ENCODE results near the gene MIF4GD. TPM values are rescaled to one million over a fixed set of nuclear protein-coding genes. Genes with fewer than 3 reads are reported as not detected.

The MIF4GD gene
- total and polyA plus RNA-seq, 2 of the 4 experiments (the other 2 are of a cell fraction): 4.1 to 6.9 TPM

GRCh38 chr17:75250009-75250471 is 21.0 kb downstream of the MIF4GD start:
- no peak overlapping the region for H2AK5ac ChIP-seq (ENCODE audit: low read depth, low read length)
- peaks cover 14% of the 10 kb centered on the region for H3K36me3 ChIP-seq (ENCODE audit: control insufficient read depth, insufficient read depth, low read length)
- peaks cover 3% of the 10 kb centered on the region; the same call in 1 of the 2 replicates for H3K4me1 ChIP-seq (ENCODE audit: control insufficient read depth, insufficient read depth, low read length)
- no peak overlapping the region for H2BK20ac ChIP-seq (ENCODE audit: low read depth, low read length)
- H3K4ac ChIP-seq (ENCODE audit: low read depth, low read length): no peak overlapping the region
- DNase-seq (peak; percentile 18), ATAC-seq (ENCODE audit: low read depth) (peak; percentile 46)
- peaks cover 34% of the 10 kb centered on the region for H4K20me1 ChIP-seq (ENCODE audit: insufficient read depth, low read length)
- no peak overlapping the region for H3K14ac ChIP-seq (replicated peaks; ENCODE audit: low read depth, low read length)
- H2BK15ac ChIP-seq (ENCODE audit: low read depth, low read length): no peak overlapping the region
- no peak overlapping the region for H3K4me2 ChIP-seq (ENCODE audit: low read depth, low read length)
- in situ Hi-C loops (cut with MboI; ENCODE audit: low sequenced_read_pairs): no loop called here
- no peaks in the 10 kb centered on the region for H3K27me3 ChIP-seq (ENCODE audit: control insufficient read depth, insufficient read depth, low read length)
- BruUV-seq (replicated peaks): no TSS peak
- whole genome bisulfite sequencing, 2 experiments (ENCODE audit: extremely low coverage in 2 of 2, insufficient read length in 1 of 2): no CpG with 5 or more reads among the region's 11 CpGs
- H3K56ac ChIP-seq (ENCODE audit: extremely low read depth, insufficient read depth, low read length): no peak overlapping the region
- TF ChIP-seq, protein P1, sequence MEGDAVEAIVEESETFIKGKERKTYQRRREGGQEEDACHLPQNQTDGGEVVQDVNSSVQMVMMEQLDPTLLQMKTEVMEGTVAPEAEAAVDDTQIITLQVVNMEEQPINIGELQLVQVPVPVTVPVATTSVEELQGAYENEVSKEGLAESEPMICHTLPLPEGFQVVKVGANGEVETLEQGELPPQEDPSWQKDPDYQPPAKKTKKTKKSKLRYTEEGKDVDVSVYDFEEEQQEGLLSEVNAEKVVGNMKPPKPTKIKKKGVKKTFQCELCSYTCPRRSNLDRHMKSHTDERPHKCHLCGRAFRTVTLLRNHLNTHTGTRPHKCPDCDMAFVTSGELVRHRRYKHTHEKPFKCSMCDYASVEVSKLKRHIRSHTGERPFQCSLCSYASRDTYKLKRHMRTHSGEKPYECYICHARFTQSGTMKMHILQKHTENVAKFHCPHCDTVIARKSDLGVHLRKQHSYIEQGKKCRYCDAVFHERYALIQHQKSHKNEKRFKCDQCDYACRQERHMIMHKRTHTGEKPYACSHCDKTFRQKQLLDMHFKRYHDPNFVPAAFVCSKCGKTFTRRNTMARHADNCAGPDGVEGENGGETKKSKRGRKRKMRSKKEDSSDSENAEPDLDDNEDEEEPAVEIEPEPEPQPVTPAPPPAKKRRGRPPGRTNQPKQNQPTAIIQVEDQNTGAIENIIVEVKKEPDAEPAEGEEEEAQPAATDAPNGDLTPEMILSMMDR (conservative IDR thresholded peaks at IDR 0.05; ENCODE audit: low read depth, low read length): no peak
- TF ChIP-seq NFE2L2 (IDR thresholded peaks at IDR 0.05; ENCODE audit: low read depth, low read length) (no peak), RAD21 (IDR thresholded peaks at IDR 0.05; ENCODE audit: low read length) (no peak), CHD1 (IDR thresholded peaks at IDR 0.05; ENCODE audit: low read depth, low read length) (no peak)
- peaks cover 10 to 51% of the 10 kb centered on the region in 2 experiments; a peak in 3 of 4 replicates for H3K79me1 ChIP-seq (ENCODE audit: low read depth in 1 of 2, low read length in 2 of 2)
- no peak overlapping the region for H2BK5ac ChIP-seq (ENCODE audit: low read depth, low read length, poor library complexity, severe bottlenecking)
- ChIA-PET POLR2A (ENCODE audit: unreplicated experiment) (no interaction called here), CTCF (interaction anchor here (1.4 to 2.1 kb wide), 2 partner anchors 9 to 21 kb away, joined by 4 to 7 read pairs; partner anchors contain the start of gene MIF4GD)
- H3K9me3 ChIP-seq (ENCODE audit: control insufficient read depth, insufficient read depth, low read length): no peaks in the 10 kb centered on the region
- H3K9ac ChIP-seq (ENCODE audit: low read depth, low read length): no peak overlapping the region
- no peak overlapping the region for H3K18ac ChIP-seq (ENCODE audit: low read depth, low read length)
- H4K91ac ChIP-seq (ENCODE audit: insufficient read depth, low read depth, low read length): no peak overlapping the region
- no peak overlapping the region for H2AK9ac ChIP-seq (replicated peaks; ENCODE audit: low read depth, low read length, poor library complexity)
- 0 out of 2 replicates have a peak, but pooled peaks cover 6% of the 10 kb centered on the region for H3K9me1 ChIP-seq (ENCODE audit: insufficient read depth, low read length)
- no peak overlapping the region for H3K4me3 ChIP-seq (ENCODE audit: insufficient read depth, low read depth, low read length)
- H4K8ac ChIP-seq (ENCODE audit: low read depth in 2 of 2, low read length in 2 of 2): no peak overlapping the region
- no peak overlapping the region for H3K27ac ChIP-seq (ENCODE audit: insufficient read depth, low read length)
- no peak overlapping the region for H3K23ac ChIP-seq (ENCODE audit: low read depth, low read length)
- H4K5ac ChIP-seq (ENCODE audit: low read depth, low read length): no peak overlapping the region
- dilution Hi-C loops (cut with HindIII; ENCODE audit: low sequenced_read_pairs, unreplicated experiment): no loop called here
- H2BK120ac ChIP-seq (ENCODE audit: low read depth, low read length): no peak overlapping the region
- intact Hi-C loops (cut with micrococcal nuclease): no loop called here
- no peak overlapping the region for H2AFZ ChIP-seq (replicated peaks; ENCODE audit: low read length, poor library complexity)

Measured in IMR-90 (cell line).